Activated CD4-positive, alpha-beta T cell treated with anti-CD3 and anti-CD28 coated beads, Interleukin-10, Interleukin-2, amounts not matched to agents 100 ng/mL and 50 ng/mL, durations not matched to agents 16 hours and 8 hours (primary cell): ENCODE data around the gene DLX5.
"Not testable (repeated sequence)": the region's sequence is repeated elsewhere in the genome, so short reads cannot be mapped to it uniquely, and the experiment has no call there.

ENCODE experiments used
- DNase-seq: peaks from one replicate; pipeline ENCODE4 v3.0.0-alpha.2; 2020

The DLX5 gene

DNA sequence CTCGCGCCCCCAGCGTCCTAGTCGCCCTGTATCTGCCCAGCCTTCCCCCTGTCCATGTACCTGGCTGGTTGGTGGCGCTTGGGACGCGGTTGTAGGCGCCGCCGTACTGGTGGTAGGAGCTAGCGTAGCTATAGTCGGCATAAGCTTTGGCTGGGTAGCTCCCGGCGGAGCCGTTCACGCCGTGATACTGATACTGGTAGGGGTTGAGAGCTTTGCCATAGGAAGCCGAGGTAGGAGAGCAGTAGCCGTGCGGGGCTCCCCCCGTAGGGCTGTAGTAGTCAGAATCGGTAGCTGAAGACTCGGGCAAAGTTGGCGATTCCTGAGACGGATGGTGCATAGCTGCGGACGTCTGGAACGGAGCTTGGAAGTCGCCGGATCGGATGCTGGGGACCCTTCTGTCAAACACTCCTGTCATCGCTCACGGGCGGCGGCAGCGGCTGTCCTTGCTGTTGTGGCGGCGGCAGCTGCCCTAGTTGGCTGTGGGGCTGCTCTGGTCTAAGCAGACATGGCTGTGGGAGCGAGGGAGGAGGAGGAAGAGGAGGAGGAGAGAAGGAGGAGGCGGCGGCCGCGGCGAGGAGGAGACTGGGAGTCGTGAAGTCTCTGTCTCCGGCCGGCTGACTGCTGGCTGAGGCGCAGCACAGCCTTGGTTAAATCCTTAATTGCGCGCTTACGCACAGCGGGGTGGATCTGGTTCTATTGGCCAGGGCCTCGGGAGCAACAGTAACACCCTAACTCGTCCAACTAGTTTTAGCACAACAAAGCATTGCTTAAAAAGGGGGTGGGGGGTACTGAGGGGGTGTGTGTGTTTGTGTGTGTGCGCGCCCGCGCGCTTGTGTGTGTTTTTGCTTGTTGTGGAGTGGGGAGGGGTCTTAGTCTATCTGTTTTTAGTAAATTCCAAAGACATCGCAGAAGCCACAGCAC, at the start of gene DLX5:
TSS of gene DLX5 (minus strand) at position 623 of the 921 bp plus-strand sequence. CDS start at position 415, 208 bp downstream.
- no peak for DNase-seq

DNA sequence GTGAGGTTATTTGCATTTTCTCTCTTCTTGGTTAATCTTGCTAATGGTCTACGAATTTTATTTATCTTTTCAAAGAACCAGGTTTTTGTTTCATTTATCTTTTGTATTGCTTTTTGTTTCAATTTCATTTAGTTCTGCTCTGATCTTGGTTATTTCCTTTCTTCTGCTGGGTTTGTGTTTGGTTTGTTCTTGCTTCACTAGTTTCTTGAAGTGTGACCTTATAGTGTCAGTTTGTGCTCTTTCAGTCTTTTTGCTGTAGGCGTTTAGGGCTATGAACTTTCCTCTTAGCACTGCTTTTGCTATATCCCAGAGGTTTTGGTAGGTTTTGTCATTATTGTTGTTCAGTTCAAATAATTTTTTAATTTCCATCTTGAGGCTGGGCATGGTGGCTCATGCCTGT, 47.4 kb upstream of the DLX5 start:
- DNase-seq, result not testable (repeated sequence)

DNA sequence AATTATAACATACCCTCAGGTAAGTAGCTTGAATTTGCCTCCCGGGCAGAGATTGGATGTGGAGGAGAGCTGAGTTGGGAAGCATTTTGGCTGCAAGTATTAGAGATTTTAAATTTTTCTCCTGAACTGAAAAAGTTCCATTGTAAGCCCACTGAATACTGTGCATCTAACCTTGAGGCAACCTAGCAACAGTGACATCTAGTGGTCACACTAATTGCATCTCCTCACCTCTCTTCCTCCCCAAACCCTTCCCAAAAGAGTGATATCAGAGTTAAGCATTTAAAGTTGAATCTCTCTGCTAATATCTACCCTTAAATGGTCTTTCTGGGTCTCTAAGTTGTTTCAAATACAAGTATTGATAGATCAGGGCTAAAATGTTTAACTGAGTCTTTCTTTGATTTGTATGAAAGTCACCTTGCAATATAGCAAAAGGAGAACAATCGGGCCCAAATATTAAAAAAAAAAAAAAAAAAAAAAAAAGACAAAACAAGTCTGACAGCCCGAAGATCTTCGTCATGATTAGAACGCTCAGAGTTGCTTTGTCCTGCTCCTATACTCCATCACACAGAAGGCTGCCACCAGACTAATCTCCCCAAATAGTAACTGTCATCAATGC, 40.4 kb upstream of the DLX5 start:
- DNase-seq, result peak; percentile 44

DNA sequence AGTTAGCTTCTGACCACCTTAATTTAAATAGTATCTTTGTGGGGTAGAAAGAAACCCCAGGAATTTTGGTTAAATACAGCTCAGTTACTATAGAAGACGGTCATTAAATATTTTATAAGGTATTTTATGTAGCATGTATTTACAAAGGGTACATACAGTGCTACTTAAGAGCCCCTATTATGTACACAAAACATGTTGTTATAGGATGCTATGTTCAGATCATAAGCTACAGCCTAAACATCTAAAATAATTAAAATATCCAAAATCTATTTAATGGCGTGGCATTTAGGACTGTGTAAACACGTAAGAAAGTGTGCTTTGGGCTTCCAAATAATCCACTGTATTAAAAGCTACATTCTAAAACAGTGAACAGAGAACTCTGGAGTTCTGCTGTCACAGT, 39.4 kb upstream of the DLX5 start:
- no peak for DNase-seq

- DNase-seq, result no peak
Observed at GRCh38 chr7:97043281-97043680, 18.6 kb upstream of the DLX5 start.

- no peak for DNase-seq
Observed at GRCh38 chr7:97039374-97040065, 14.9 kb upstream of the DLX5 start.

- DNase-seq, result not testable (repeated sequence)
Observed at GRCh38 chr7:97034213-97034852, 9.7 kb upstream of the DLX5 start.

- peak; percentile 68 for DNase-seq
Observed at GRCh38 chr7:97027427-97028234, 3.0 kb upstream of the DLX5 start.

GRCh38 chr7:97026715-97027426, 2.2 kb upstream of the DLX5 start:
- no peak for DNase-seq

GRCh38 chr7:97025983-97026714, 1.5 kb upstream of the DLX5 start:
- DNase-seq, result no peak

DNA sequence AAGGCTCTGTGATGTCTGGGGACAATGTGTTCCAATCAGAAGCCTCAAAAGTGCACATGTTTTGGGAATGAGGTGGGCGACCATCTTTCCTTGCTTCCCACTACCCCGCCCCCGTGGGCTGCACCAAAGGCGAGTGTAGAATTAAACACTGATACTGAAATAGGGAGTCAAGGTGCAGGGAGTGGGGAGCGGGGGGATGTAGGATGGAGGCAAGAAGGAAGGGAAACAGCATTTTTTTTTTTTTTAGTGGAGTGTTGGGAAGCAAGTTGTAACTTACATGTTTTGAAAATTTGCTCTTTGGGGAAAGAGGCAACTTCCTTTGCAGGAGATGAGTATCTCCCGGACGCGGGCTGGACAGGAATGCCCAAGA, 484 bp upstream of the DLX5 start:
- no peak for DNase-seq

- DNase-seq, result no peak
Observed at GRCh38 chr7:97022491-97023306, 1.9 kb downstream of the DLX5 start.

- DNase-seq, result no peak
Observed at GRCh38 chr7:97021747-97022490, 2.7 kb downstream of the DLX5 start.

GRCh38 chr7:97020996-97021746, 3.5 kb downstream of the DLX5 start:
- no peak for DNase-seq

DNA sequence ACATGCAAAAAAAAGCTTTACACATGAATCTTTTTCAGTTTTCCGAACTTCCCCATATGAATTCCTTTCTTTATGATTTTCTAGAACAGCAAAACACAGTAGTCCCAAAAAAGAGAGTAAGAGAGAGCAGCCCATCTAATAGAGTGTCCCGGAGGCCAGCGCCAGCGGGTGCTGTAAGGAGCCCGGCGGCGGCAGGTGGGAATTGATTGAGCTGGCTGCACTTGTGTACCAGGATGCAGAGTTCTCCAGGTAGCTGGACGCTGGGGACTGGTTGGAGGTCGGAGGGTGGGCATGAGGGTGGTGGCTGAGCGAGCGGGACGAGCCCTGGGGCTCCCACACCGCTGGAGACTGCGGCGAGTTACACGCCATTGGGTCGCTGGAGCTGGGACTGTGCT, 4.0 kb downstream of the DLX5 start:
- DNase-seq, result no peak

DNA sequence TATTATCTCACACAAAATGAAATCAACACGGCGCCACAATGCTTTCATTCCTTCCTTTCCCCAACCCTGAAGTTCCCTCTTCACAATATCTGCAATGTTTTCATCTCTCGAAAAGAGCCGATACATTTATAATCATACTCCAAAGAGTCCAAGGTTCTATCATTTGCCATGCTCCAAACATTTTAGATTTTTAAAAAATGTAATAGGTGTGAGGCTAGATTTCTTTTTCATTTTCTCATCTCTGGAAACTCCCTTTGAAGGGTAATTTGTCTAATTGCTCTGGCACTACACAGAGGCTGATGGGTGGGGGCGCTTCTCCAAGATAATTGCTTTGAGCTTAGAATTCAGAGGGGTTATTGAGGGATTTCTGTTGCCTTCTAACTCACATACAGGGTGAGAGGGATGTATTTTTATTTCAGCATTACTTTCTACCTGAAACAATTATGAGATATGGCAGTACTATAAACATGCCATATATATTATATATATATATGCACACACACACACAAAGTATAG, 4.9 kb downstream of the DLX5 start:
- no peak for DNase-seq

DNA sequence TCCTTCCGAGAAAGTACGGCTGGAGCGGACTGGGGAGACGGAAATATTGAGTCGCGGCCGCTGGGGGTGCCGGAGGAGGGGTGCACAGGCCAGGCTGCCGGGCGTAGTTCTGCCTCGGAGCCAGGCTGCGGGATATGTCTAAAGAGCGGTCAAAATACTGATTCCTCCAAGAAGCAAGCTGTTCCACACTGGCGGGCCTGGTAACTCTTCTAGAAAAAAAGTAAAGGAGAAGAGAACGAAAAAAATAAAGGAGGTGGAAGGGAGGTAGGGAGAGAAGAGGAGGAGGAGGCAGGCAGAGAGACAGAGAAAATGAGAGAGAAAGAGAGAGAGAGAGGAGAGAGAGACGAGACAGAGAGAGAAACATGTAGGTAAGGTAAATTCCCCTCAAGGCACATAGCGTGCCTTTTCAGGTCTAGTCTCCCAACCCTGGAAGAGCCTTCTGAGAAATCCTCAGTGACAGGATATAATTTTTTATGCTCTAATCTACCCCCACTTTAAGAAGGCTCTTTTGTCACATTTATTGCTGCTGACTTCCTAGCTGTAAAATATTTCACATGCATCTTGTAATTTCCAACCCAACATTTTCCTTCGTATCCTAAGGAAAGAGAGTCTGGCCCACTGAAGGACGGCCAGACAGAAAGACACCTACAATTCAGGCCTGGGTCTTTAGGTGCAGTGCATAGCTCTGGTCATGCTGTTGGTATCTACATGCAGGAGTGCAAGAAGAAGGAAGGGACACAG, 5.7 kb downstream of the DLX5 start:
- no peak for DNase-seq
